Astrocyte (in vitro differentiated cells and primary cell): ENCODE measurements around the gene TENM4. TPM values are rescaled to one million over a fixed set of nuclear protein-coding genes. Genes with fewer than 3 reads are reported as not detected.

Source experiments
- DNase-seq: peaks from one replicate; pipeline ENCODE4 v3.0.0-alpha.2; 2010; ENCODE audit warnings: low read depth
- FAIRE-seq: peaks from 2 replicates; lab custom pipeline; 2011; peaks lifted over from hg19 to GRCh38; lab: Jason Lieb, UNC
- H2AFZ ChIP-seq: 2 replicates; pipeline ENCODE4 v1.6.0; 2012; ENCODE audit warnings: low read depth, low read length, inconsistent platforms
- H3K27ac ChIP-seq: 2 replicates; pipeline ENCODE4 v1.5.1; 2011; ENCODE audit warnings: low read depth, low read length, inconsistent platforms
- H3K27me3 ChIP-seq: 2 replicates; pipeline ENCODE4 v1.6.0; 2011; ENCODE audit warnings: low read length, inconsistent platforms; ENCODE audit not compliant: insufficient read depth
- H3K36me3 ChIP-seq: 2 replicates; pipeline ENCODE4 v1.5.1; 2011; ENCODE audit warnings: low read length, inconsistent platforms; ENCODE audit not compliant: insufficient read depth
- H3K4me1 ChIP-seq: 2 replicates; pipeline ENCODE4 v1.5.1; 2011; ENCODE audit warnings: low read length, inconsistent platforms; ENCODE audit not compliant: insufficient read depth
- H3K4me2 ChIP-seq: 2 replicates; pipeline ENCODE4 v1.6.0; 2012; ENCODE audit warnings: low read length, inconsistent platforms
- H3K4me3 ChIP-seq: 2 replicates; pipeline ENCODE4 v1.5.1; 2011; ENCODE audit warnings: low read depth, mild to moderate bottlenecking, low read length, inconsistent platforms; ENCODE audit not compliant: insufficient read depth
- H3K79me2 ChIP-seq: 2 replicates; pipeline ENCODE4 v1.6.0; 2012; ENCODE audit warnings: mild to moderate bottlenecking, low read length, inconsistent platforms; ENCODE audit not compliant: insufficient read depth
- H3K9ac ChIP-seq: 2 replicates; pipeline ENCODE4 v1.6.0; 2012; ENCODE audit warnings: mild to moderate bottlenecking, low read length, inconsistent platforms
- H3K9me3 ChIP-seq: 2 replicates; pipeline ENCODE4 v1.5.1; 2012; ENCODE audit warnings: low read depth, mild to moderate bottlenecking, low read length, inconsistent platforms; ENCODE audit not compliant: insufficient read depth
- H4K20me1 ChIP-seq: 2 replicates; pipeline ENCODE4 v1.6.0; 2012; ENCODE audit warnings: low read length, inconsistent platforms; ENCODE audit not compliant: insufficient read depth
- H3K27ac Mint-ChIP-seq: one replicate; pipeline ENCODE4 v1.8.0; 2021; ENCODE audit warnings: mild to moderate bottlenecking, mixed read lengths; ENCODE audit not compliant: unreplicated experiment
- H3K27me3 Mint-ChIP-seq: one replicate; pipeline ENCODE4 v1.8.0; 2021; ENCODE audit warnings: low read depth, mixed read lengths; ENCODE audit not compliant: unreplicated experiment
- H3K36me3 Mint-ChIP-seq: one replicate; pipeline ENCODE4 v1.8.0; 2021; ENCODE audit warnings: low read depth, mixed read lengths; ENCODE audit not compliant: unreplicated experiment
- H3K4me1 Mint-ChIP-seq: one replicate; pipeline ENCODE4 v1.8.0; 2021; ENCODE audit warnings: low read depth, mixed read lengths; ENCODE audit not compliant: unreplicated experiment
- H3K4me3 Mint-ChIP-seq: one replicate; pipeline ENCODE4 v1.8.0; 2021; ENCODE audit warnings: mild to moderate bottlenecking, moderate library complexity, mixed read lengths; ENCODE audit not compliant: unreplicated experiment
- H3K9me3 Mint-ChIP-seq: one replicate; pipeline ENCODE4 v1.8.0; 2021; ENCODE audit warnings: mild to moderate bottlenecking, mixed read lengths; ENCODE audit not compliant: unreplicated experiment
- CTCF ChIP-seq: IDR thresholded peaks from 2 replicates; pipeline ENCODE4 v1.5.1; 2011; ENCODE audit warnings: low read depth, mild to moderate bottlenecking, inconsistent platforms, low read length, moderate library complexity; ENCODE audit not compliant: insufficient read depth
- EZH2 ChIP-seq: IDR thresholded peaks from 2 replicates; pipeline ENCODE4 v1.6.1; 2012; ENCODE audit warnings: mild to moderate bottlenecking, low read length, inconsistent platforms; ENCODE audit not compliant: insufficient read depth
- total RNA-seq: library from RNA; stranded (reverse); gene quantifications from 2 replicates; pipeline ENCODE4 v1.2.1, GENCODE V29; 2021

The TENM4 gene
- total RNA-seq, 1 donor from 2014 or later: 7.5 TPM

DNA sequence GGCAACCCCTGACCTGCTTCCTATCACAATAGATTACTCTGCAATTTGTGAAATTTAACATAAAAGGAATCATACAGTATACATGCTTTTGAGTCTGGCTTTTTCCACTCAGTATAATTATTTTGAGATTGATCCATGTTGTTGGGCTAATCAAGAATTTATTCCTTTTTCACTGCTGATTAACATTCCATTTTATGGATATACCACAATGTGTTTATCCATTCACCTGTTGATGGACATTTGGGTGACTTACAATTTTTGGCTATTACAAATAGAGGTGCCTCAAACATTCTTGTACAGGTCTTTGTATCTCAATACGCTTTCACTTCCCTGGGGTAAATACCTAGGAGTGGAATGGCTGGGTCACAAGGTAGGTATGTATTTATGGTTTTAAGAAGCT, 24.9 kb downstream of the TENM4 start:
- Mint-ChIP-seq H3K9me3 (no peaks in the 10 kb centered on the region), H3K27me3 (no peaks in the 10 kb centered on the region), H3K4me3 (no peak overlapping the region), H3K36me3 (peaks cover 3% of the 10 kb centered on the region), H3K4me1 (peaks cover 44% of the 10 kb centered on the region), H3K27ac (peak overlapping the region; percentile 44)
- H4K20me1 ChIP-seq: no peaks in the 10 kb centered on the region
- no peaks in the 10 kb centered on the region for H3K9me3 ChIP-seq
- H3K4me1 ChIP-seq: peaks cover 56% of the 10 kb centered on the region
- no peaks in the 10 kb centered on the region for H3K27me3 ChIP-seq
- H3K79me2 ChIP-seq: peaks cover 48% of the 10 kb centered on the region
- FAIRE-seq (no peak), DNase-seq (no peak)
- no peak overlapping the region for H3K4me3 ChIP-seq
- no peaks in the 10 kb centered on the region for H3K36me3 ChIP-seq
- H3K4me2 ChIP-seq: peak overlapping the region; percentile 80
- TF ChIP-seq EZH2: no peak
- no peak for TF ChIP-seq CTCF
- no peak overlapping the region for H3K9ac ChIP-seq
- no peak overlapping the region for H2AFZ ChIP-seq
- H3K27ac ChIP-seq: peak overlapping the region; percentile 91

DNA sequence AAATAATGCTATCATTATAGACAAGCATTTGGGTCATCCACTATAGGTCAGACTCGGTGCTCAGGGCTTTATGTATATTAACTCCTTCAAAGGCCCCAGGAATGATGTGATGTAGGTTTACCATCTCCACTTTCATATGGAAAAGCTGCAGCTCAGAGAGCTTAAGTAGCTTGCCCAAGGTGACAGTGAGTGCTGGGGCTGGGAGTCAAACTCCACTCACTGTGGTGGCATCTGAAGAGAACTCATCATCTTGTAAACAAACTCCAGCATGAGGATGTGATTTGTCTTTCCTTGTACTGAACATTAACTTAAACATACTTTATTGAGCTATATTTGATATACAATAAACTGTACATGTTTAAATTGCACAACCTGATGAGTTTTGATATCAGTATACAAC, 25.4 kb downstream of the TENM4 start:
- Histone ChIP-seq H2AFZ (no peak overlapping the region), H3K4me1 (peaks cover 56% of the 10 kb centered on the region), H3K27me3 (no peaks in the 10 kb centered on the region), H3K9ac (peak overlapping the region; percentile 67), H4K20me1 (no peaks in the 10 kb centered on the region), H3K4me3 (peak overlapping the region; percentile 19), H3K36me3 (no peaks in the 10 kb centered on the region), H3K9me3 (no peaks in the 10 kb centered on the region), H3K4me2 (peak overlapping the region; percentile 80), H3K27ac (peak overlapping the region; percentile 91), H3K79me2 (peaks cover 53% of the 10 kb centered on the region)
- Mint-ChIP-seq H3K9me3 (no peaks in the 10 kb centered on the region), H3K36me3 (peaks cover 3% of the 10 kb centered on the region), H3K27ac (no peak overlapping the region), H3K4me3 (no peak overlapping the region), H3K27me3 (no peaks in the 10 kb centered on the region), H3K4me1 (peaks cover 44% of the 10 kb centered on the region)
- FAIRE-seq (peak; percentile 43), DNase-seq (peak; percentile 18)
- TF ChIP-seq EZH2 (no peak), CTCF (no peak)

DNA sequence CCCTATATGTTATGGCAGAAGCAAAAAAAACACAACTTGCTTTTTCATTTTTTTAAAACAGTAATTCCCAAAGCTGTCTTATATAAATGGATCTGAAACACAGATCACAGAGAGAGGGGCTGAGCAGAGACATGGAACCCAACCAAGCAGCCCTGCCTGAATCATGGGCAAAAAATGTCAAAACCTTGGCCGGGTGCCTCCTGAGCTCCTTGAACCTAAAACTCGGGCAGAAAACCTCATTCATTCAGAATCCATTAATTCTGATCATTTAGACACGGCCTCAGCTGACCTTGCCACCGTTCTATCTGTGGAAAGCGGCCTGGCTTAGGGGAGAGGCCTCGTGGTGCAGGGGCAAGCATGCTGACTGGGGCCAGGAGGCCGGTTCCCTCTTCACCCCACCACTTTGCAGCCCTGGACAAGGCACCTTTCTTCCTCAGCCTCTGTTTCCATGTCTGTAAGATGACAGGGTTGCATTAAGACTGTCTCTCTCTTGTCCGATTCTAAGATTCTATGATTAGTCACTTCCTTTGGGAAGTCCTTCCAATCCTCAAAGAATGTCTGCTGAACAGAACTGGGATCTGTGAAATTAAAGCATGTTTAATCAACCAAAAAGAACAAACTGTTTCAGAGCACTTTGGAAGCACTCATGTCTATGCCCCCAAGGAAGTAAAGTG, 26.0 kb downstream of the TENM4 start:
- Mint-ChIP-seq H3K27ac (peak overlapping the region; percentile 9), H3K4me3 (no peak overlapping the region), H3K36me3 (peaks cover 3% of the 10 kb centered on the region), H3K27me3 (no peaks in the 10 kb centered on the region), H3K9me3 (no peaks in the 10 kb centered on the region), H3K4me1 (peaks cover 44% of the 10 kb centered on the region)
- H4K20me1 ChIP-seq: no peaks in the 10 kb centered on the region
- peaks cover 56% of the 10 kb centered on the region for H3K79me2 ChIP-seq
- H3K4me2 ChIP-seq: peak overlapping the region; percentile 80
- H3K9ac ChIP-seq: peak overlapping the region; percentile 67
- peak overlapping the region; percentile 61 for H2AFZ ChIP-seq
- H3K9me3 ChIP-seq: no peaks in the 10 kb centered on the region
- peak overlapping the region; percentile 19 for H3K4me3 ChIP-seq
- DNase-seq (peak; percentile 84), FAIRE-seq (peak; percentile 94)
- H3K36me3 ChIP-seq: no peaks in the 10 kb centered on the region
- H3K4me1 ChIP-seq: peaks cover 56% of the 10 kb centered on the region
- no peak for TF ChIP-seq CTCF
- no peak for TF ChIP-seq EZH2
- H3K27me3 ChIP-seq: no peaks in the 10 kb centered on the region
- H3K27ac ChIP-seq: peak overlapping the region; percentile 91
